K562 (cell line): ENCODE measurements around the gene AIFM3. TPM values are rescaled to one million over a fixed set of nuclear protein-coding genes. Genes with fewer than 3 reads are reported as not detected.
A peak's percentile ranks its signal among the peaks of the same experiment; 100 is the strongest.

Experiments
- ADNP ChIP-seq: fragments of 200-800 bp; sonication (Bioruptor generic); IDR thresholded peaks from 2 replicates; pipeline ENCODE4 v1.6.1; 2016; ENCODE audit warnings: missing genetic modification characterization, missing compliant biosample characterization
- BMI1 ChIP-seq: fragments of 150-350 bp; IDR thresholded peaks from 2 replicates; pipeline ENCODE4 v1.6.1; 2014; ENCODE audit warnings: low read length
- EP400 ChIP-seq: fragments of 450-650 bp; IDR thresholded peaks from 2 replicates; pipeline ENCODE4 v1.6.1; 2017; ENCODE audit warnings: antibody characterized with exemption, mild to moderate bottlenecking, moderate library complexity
- EWSR1 ChIP-seq: fragments of 450-650 bp; IDR thresholded peaks from 2 replicates; pipeline ENCODE4 v1.6.1; 2018; ENCODE audit warnings: borderline replicate concordance, mild to moderate bottlenecking, low read depth, moderate library complexity; ENCODE audit not compliant: partially characterized antibody
- GABPB1 ChIP-seq: sonication (generic); formaldehyde crosslinking; IDR thresholded peaks from 2 replicates; pipeline ENCODE4 v1.8.0; 2022; ENCODE audit warnings: mild to moderate bottlenecking, missing genetic modification reagents
- PPARD ChIP-seq: fragments of 250-450 bp; sonication (Bioruptor Pico); IDR thresholded peaks from 2 replicates; pipeline ENCODE4 v1.8.0; 2022; ENCODE audit warnings: inconsistent platforms, mild to moderate bottlenecking, moderate library complexity
- RUNX1 ChIP-seq: sonication (generic); IDR thresholded peaks from 2 replicates; pipeline ENCODE4 v1.6.1; 2016; ENCODE audit warnings: antibody characterized with exemption, low read depth
- SIN3B ChIP-seq: fragments of 450-650 bp; IDR thresholded peaks from 2 replicates; pipeline ENCODE4 v1.6.1; 2017; ENCODE audit warnings: low read depth, mild to moderate bottlenecking, moderate library complexity
- STAT5A ChIP-seq: IDR thresholded peaks from 2 replicates; pipeline ENCODE4 v1.6.1; 2012; ENCODE audit warnings: low read length, inconsistent platforms, borderline replicate concordance
- TAF7 ChIP-seq: fragments of 450-650 bp; IDR thresholded peaks from 2 replicates; pipeline ENCODE4 v1.6.1; 2016; ENCODE audit warnings: missing genetic modification characterization, missing compliant biosample characterization
- ZNF696 ChIP-seq: fragments of 250-450 bp; sonication (Bioruptor Pico); conservative IDR thresholded peaks from 2 replicates; pipeline ENCODE4 v1.4.0; 2020; ENCODE audit warnings: mild to moderate bottlenecking, moderate library complexity
- polyA plus RNA-seq, 8 experiments: library from polyadenylated mRNA; depleted of rRNA in 4 of 8; stranded (reverse) in 5 of 8; unstranded in 3 of 8; fragments of >200 nt; fragmentation: Nextera tagmentation in 2 of 8; fragmentation: Illumina TruSeq in 1 of 8; extraction: Ambion mirVana in 2 of 8; extraction: Trizol in 1 of 8; gene quantifications; 2 replicates each; pipeline versions ENCODE4 v1.2.1 to v1.2.3, GENCODE V29; 2011 to 2014; ENCODE audit warnings: inconsistent platforms in 1 of 8, missing spikeins in 1 of 8
- total RNA-seq, 7 experiments: library from RNA; depleted of rRNA in 6 of 7; stranded (reverse); fragments of >200 nt in 6 of 7; fragmentation: Illumina TruSeq in 2 of 7; extraction: Trizol in 2 of 7; gene quantifications; 2 replicates each; pipeline versions ENCODE4 v1.2.1 to v1.2.3, GENCODE V29; 2011 to 2021; ENCODE audit warnings: low replicate concordance in 1 of 7
- TF ChIP-seq, protein P1 (sequence below), 2 experiments: fragments of 200-800 bp in 1 of 2; sonication (Bioruptor generic) in 1 of 2; sonication (generic) in 1 of 2; formaldehyde crosslinking in 1 of 2; IDR thresholded peaks in 1 of 2; conservative IDR thresholded peaks in 1 of 2; 2 replicates each; pipeline versions ENCODE4 v1.5.0 to v1.6.1; 2016 to 2020; ENCODE audit warnings: missing compliant biosample characterization in 1 of 2, missing genetic modification characterization in 1 of 2, missing genetic modification reagents in 1 of 2
- TF ChIP-seq, protein P2 (sequence below): fragments of 450-650 bp; formaldehyde crosslinking; conservative IDR thresholded peaks from 2 replicates; pipeline ENCODE4 v1.4.0; 2022; ENCODE audit warnings: mild to moderate bottlenecking, missing genetic modification characterization
- TF ChIP-seq, protein P3 (sequence below): fragments of 200-400 bp; formaldehyde crosslinking; IDR thresholded peaks from 2 replicates; pipeline ENCODE4 v1.6.1; 2017; ENCODE audit warnings: mild to moderate bottlenecking, low read depth, low read length, moderate library complexity

The AIFM3 gene
- total and polyA plus RNA-seq, 9 of the 15 experiments (the other 6 are each of a cell fraction or from before 2014, with no cell fraction given) = 0.03 to 0.20 (median 0.07) TPM; not detected in 1

DNA sequence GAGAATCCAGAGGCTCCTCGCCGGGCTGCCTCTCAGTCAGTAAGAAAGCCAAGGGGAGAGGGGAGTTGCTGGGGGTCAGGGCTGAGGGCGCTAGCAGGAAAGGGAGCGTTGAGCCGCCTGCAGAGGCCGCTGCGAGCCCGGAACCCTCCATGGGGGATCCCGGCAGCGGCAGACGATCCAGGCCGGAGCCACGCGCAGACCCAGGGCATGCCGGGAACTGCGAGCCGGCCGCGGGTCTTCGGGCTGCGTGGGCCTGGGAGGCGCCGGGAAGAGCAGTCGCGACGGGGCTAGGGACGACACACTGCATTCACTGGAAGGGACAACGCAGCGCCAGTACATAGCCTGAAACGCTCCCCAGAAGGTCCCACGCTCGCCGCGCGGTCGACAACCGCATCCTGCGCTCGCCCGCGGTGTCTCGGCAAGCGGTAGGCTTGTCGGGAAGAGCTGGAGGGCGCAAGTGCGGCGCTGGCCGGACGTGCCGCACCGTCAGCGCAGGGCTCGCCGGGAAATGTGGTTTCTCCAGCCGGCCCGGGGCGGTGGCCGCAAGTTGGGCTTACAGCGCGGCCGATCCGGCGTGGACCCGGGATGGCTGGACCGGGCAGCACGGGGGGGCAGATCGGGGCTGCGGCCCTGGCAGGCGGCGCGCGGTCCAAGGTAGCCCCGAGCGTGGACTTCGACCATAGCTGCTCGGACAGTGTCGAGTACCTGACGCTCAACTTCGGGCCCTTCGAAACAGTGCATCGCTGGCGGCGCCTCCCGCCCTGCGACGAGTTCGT lies 14.9 kb downstream of the AIFM3 start, which contains the start of gene LZTR1 (continued):
- TF ChIP-seq EWSR1 (no peak), TAF7 (peak; percentile 92), SIN3B (no peak), ADNP (tag) (no peak), GABPB1 (CRISPR knock-in tag) (no peak), EP400 (no peak), PPARD (no peak), ZNF696 (CRISPR knock-in tag) (no peak), STAT5A (no peak), BMI1 (peak; percentile 46), RUNX1 (no peak)
- TF ChIP-seq, protein P1, sequence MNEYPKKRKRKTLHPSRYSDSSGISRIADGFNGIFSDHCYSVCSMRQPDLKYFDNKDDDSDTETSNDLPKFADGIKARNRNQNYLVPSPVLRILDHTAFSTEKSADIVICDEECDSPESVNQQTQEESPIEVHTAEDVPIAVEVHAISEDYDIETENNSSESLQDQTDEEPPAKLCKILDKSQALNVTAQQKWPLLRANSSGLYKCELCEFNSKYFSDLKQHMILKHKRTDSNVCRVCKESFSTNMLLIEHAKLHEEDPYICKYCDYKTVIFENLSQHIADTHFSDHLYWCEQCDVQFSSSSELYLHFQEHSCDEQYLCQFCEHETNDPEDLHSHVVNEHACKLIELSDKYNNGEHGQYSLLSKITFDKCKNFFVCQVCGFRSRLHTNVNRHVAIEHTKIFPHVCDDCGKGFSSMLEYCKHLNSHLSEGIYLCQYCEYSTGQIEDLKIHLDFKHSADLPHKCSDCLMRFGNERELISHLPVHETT (CRISPR knock-in tag; conservative IDR thresholded peaks at IDR 0.05 in 1 of 2, IDR thresholded peaks at IDR 0.05 in 1 of 2) = no peak
- TF ChIP-seq, protein P2, sequence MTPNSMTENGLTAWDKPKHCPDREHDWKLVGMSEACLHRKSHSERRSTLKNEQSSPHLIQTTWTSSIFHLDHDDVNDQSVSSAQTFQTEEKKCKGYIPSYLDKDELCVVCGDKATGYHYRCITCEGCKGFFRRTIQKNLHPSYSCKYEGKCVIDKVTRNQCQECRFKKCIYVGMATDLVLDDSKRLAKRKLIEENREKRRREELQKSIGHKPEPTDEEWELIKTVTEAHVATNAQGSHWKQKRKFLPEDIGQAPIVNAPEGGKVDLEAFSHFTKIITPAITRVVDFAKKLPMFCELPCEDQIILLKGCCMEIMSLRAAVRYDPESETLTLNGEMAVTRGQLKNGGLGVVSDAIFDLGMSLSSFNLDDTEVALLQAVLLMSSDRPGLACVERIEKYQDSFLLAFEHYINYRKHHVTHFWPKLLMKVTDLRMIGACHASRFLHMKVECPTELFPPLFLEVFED = peak; percentile 98
- TF ChIP-seq, protein P3, sequence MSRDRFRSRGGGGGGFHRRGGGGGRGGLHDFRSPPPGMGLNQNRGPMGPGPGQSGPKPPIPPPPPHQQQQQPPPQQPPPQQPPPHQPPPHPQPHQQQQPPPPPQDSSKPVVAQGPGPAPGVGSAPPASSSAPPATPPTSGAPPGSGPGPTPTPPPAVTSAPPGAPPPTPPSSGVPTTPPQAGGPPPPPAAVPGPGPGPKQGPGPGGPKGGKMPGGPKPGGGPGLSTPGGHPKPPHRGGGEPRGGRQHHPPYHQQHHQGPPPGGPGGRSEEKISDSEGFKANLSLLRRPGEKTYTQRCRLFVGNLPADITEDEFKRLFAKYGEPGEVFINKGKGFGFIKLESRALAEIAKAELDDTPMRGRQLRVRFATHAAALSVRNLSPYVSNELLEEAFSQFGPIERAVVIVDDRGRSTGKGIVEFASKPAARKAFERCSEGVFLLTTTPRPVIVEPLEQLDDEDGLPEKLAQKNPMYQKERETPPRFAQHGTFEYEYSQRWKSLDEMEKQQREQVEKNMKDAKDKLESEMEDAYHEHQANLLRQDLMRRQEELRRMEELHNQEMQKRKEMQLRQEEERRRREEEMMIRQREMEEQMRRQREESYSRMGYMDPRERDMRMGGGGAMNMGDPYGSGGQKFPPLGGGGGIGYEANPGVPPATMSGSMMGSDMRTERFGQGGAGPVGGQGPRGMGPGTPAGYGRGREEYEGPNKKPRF = no peak
